HK-2 (cell line): Measurements from ENCODE around the gene NFU1.
"Not testable (repeated sequence)": the region's sequence is repeated elsewhere in the genome, so short reads cannot be mapped to it uniquely, and the experiment has no call there.

ENCODE experiments used
- DNase-seq: peaks from one replicate; pipeline ENCODE4 v3.0.0-alpha.2; 2018; ENCODE audit not compliant: unreplicated experiment

The NFU1 gene

GRCh38 chr2:69387770-69388481, 49.3 kb downstream of the NFU1 start:
- DNase-seq: no peak

- peak; percentile 95 for DNase-seq
Measured at GRCh38 chr2:69386789-69387734, 50.2 kb downstream of the NFU1 start, which contains the start of gene GFPT1. Gene GFPT1 (minus strand): TSS chr2:69387227. CDS start chr2:69387071, 156 bp downstream.

- DNase-seq: no peak
Measured at GRCh38 chr2:69386360-69386759, 50.9 kb downstream of the NFU1 start.

GRCh38 chr2:69385443-69386151, 51.6 kb downstream of the NFU1 start:
- no peak for DNase-seq

GRCh38 chr2:69384618-69385081, 52.6 kb downstream of the NFU1 start:
- no peak for DNase-seq

- DNase-seq: no peak
Measured at GRCh38 chr2:69383176-69383812, 53.9 kb downstream of the NFU1 start.

GRCh38 chr2:69382547-69382946, 54.7 kb downstream of the NFU1 start:
- no peak for DNase-seq

- no peak for DNase-seq
Measured at GRCh38 chr2:69381337-69381737, 55.9 kb downstream of the NFU1 start.

- no peak for DNase-seq
Measured at GRCh38 chr2:69380072-69380917, 56.9 kb downstream of the NFU1 start.

GRCh38 chr2:69376403-69376802, 60.8 kb downstream of the NFU1 start:
- DNase-seq: no peak

GRCh38 chr2:69375494-69376353, 61.5 kb downstream of the NFU1 start:
- no peak for DNase-seq

GRCh38 chr2:69372767-69373166, 64.5 kb downstream of the NFU1 start:
- no peak for DNase-seq

- no peak for DNase-seq
Measured at GRCh38 chr2:69369802-69370201, 67.4 kb downstream of the NFU1 start.

GRCh38 chr2:69368588-69368987, 68.6 kb downstream of the NFU1 start:
- no peak for DNase-seq

- no peak for DNase-seq
Measured at GRCh38 chr2:69359371-69359770, 77.9 kb downstream of the NFU1 start.

GRCh38 chr2:69358914-69359313, 78.3 kb downstream of the NFU1 start:
- no peak for DNase-seq

- no peak for DNase-seq
Measured at GRCh38 chr2:69356471-69356870, 80.8 kb downstream of the NFU1 start.

GRCh38 chr2:69354976-69355375, 82.3 kb downstream of the NFU1 start:
- DNase-seq: not testable (repeated sequence)

GRCh38 chr2:69353360-69353759, 83.9 kb downstream of the NFU1 start:
- no peak for DNase-seq

GRCh38 chr2:69348781-69349180, 88.5 kb downstream of the NFU1 start:
- DNase-seq: no peak
